COLO668 (cell line): ENCODE results near the gene CDK14.

Experiments
- DNase-seq: peaks from one replicate; lab custom pipeline; 2025; ENCODE audit not compliant: unreplicated experiment; lab: John Stamatoyannopoulos, UW

The CDK14 gene

GRCh38 chr7:90595801-90596670, at the start of gene CDK14:
Gene CDK14 (plus strand): TSS chr7:90596321. CDS start chr7:90596628, 307 bp downstream.
- DNase-seq: peak; percentile 86

GRCh38 chr7:90551036-90551435, 45.1 kb upstream of the CDK14 start:
- peak; percentile 4 for DNase-seq

- no peak for DNase-seq
Observed at GRCh38 chr7:90552521-90552920, 43.6 kb upstream of the CDK14 start.

GRCh38 chr7:90560730-90561129, 35.4 kb upstream of the CDK14 start:
- DNase-seq: no peak

- no peak for DNase-seq
Observed at GRCh38 chr7:90563286-90563685, 32.8 kb upstream of the CDK14 start.

- DNase-seq: no peak
Observed at GRCh38 chr7:90564455-90564854, 31.7 kb upstream of the CDK14 start.

GRCh38 chr7:90568213-90568612, 27.9 kb upstream of the CDK14 start:
- DNase-seq: no peak

- no peak for DNase-seq
Observed at GRCh38 chr7:90569368-90569767, 26.8 kb upstream of the CDK14 start.

GRCh38 chr7:90570373-90570959, 25.7 kb upstream of the CDK14 start:
- DNase-seq: no peak

- DNase-seq: no peak
Observed at GRCh38 chr7:90574146-90574819, 21.8 kb upstream of the CDK14 start.

- DNase-seq: no peak
Observed at GRCh38 chr7:90574820-90575187, 21.3 kb upstream of the CDK14 start.

GRCh38 chr7:90579181-90579688, 16.9 kb upstream of the CDK14 start:
- DNase-seq: no peak

GRCh38 chr7:90580051-90580450, 16.1 kb upstream of the CDK14 start:
- DNase-seq: no peak

- DNase-seq: no peak
Observed at GRCh38 chr7:90582164-90582563, 14.0 kb upstream of the CDK14 start.

- no peak for DNase-seq
Observed at GRCh38 chr7:90584378-90584777, 11.7 kb upstream of the CDK14 start.

GRCh38 chr7:90586091-90586490, 10.0 kb upstream of the CDK14 start:
- no peak for DNase-seq

GRCh38 chr7:90587766-90588165, 8.4 kb upstream of the CDK14 start:
- no peak for DNase-seq

- no peak for DNase-seq
Observed at GRCh38 chr7:90592033-90592432, 4.1 kb upstream of the CDK14 start.

GRCh38 chr7:90593205-90593604, 2.9 kb upstream of the CDK14 start:
- DNase-seq: no peak

GRCh38 chr7:90594751-90595317, 1.3 kb upstream of the CDK14 start:
- no peak for DNase-seq

GRCh38 chr7:90595342-90595800, 750 bp upstream of the CDK14 start:
- no peak for DNase-seq
